Ishikawa (cell line): ENCODE results near the gene RIMBP2.

Experiments
- CEBPB ChIP-seq: IDR thresholded peaks from 2 replicates; pipeline ENCODE4 v1.6.1; 2012
- CREB1 ChIP-seq: IDR thresholded peaks from 2 replicates; pipeline ENCODE4 v1.6.1; 2012; ENCODE audit warnings: low read depth
- EP300 ChIP-seq: IDR thresholded peaks from 2 replicates; pipeline ENCODE4 v1.6.1; 2012; ENCODE audit warnings: borderline replicate concordance
- REST ChIP-seq: IDR thresholded peaks from 2 replicates; pipeline ENCODE4 v1.6.1; 2012; ENCODE audit warnings: low read depth, mild to moderate bottlenecking
- TAF1 ChIP-seq: IDR thresholded peaks from 2 replicates; pipeline ENCODE4 v1.6.1; 2012; ENCODE audit warnings: low read depth, mild to moderate bottlenecking
- TEAD4 ChIP-seq: IDR thresholded peaks from 2 replicates; pipeline ENCODE4 v1.6.1; 2012
- USF1 ChIP-seq: IDR thresholded peaks from 2 replicates; pipeline ENCODE4 v1.6.1; 2012
- TF ChIP-seq, protein P1 (sequence below): IDR thresholded peaks from 2 replicates; pipeline ENCODE4 v1.6.1; 2012

- TF ChIP-seq USF1 (no peak), EP300 (no peak), REST (no peak), CEBPB (no peak), CREB1 (no peak), TEAD4 (no peak), TAF1 (no peak)
- TF ChIP-seq, protein P1, sequence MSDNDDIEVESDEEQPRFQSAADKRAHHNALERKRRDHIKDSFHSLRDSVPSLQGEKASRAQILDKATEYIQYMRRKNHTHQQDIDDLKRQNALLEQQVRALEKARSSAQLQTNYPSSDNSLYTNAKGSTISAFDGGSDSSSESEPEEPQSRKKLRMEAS: no peak
Observed at GRCh38 chr12:130559806-130560205, 156.3 kb downstream of the RIMBP2 start.
